H1 (cell line): ENCODE measurements around the gene PTPN2. TPM values are rescaled to one million over a fixed set of nuclear protein-coding genes. Genes with fewer than 3 reads are reported as not detected.

Source experiments
- polyA plus RNA-seq, 7 experiments: library from polyadenylated mRNA; depleted of rRNA in 3 of 7; stranded (reverse) in 5 of 7; unstranded in 2 of 7; fragments of >200 nt in 5 of 7; fragments of 200-250 nt in 2 of 7; gene quantifications; 1 replicate in 5 of 7; 2 replicates in 1 of 7; 4 replicates in 1 of 7; pipeline versions ENCODE4 v1.2.1 to v1.2.3, GENCODE V29; 2011 to 2013; ENCODE audit warnings: missing spikeins in 2 of 7, mixed read lengths in 2 of 7
- small RNA-seq: library from polyadenylated mRNA; stranded (forward); fragments of <200 nt; extraction: miRNeasy Mini kit (QIAGEN cat#:217004); gene quantifications from one replicate; pipeline ENCODE3, GENCODE V24; 2013; ENCODE audit not compliant: insufficient read depth
- total RNA-seq: library from RNA; stranded (reverse); fragmentation: NEBNext Ultra II Directional; extraction: Animal tissue kit (Norgen Biotek cat#: 25700); gene quantifications from 2 replicates; pipeline ENCODE4 v1.2.1, GENCODE V29; 2021

PTPN2 gene
- total and polyA plus RNA-seq, 2 of the 8 experiments (the other 6 are each of a cell fraction or from before 2014, with no cell fraction given), result 16.4 to 54.0 TPM

Small RNA genes lying within 50 kb of the gene (small RNA-seq; reads per million reads assigned to genes)
- gene RF00019, result not detected

Other genes with a start within 250 kb of the PTPN2 start
- gene SPIRE1, start 226.1 kb downstream of the PTPN2 start, total RNA-seq, result 19.0 and 21.5 TPM in 2 replicates
- gene SPIRE1, start 226.1 kb downstream of the PTPN2 start, polyA plus RNA-seq (2011; rRNA removed), result 3.7 and 6.0 TPM in 2 replicates
- gene CEP76, start 181.5 kb downstream of the PTPN2 start, total RNA-seq, result 14.3 and 18.1 TPM in 2 replicates
- gene CEP76, start 181.5 kb downstream of the PTPN2 start, polyA plus RNA-seq (2011; rRNA removed), result 6.7 and 9.0 TPM in 2 replicates
- 76.5 and 79.3 TPM in 2 replicates for gene PSMG2, start 181.2 kb downstream of the PTPN2 start, total RNA-seq
- gene PSMG2, start 181.2 kb downstream of the PTPN2 start, polyA plus RNA-seq (2011; rRNA removed), result 36.3 and 52.9 TPM in 2 replicates
- gene SEH1L, start 63.8 kb upstream of the PTPN2 start, total RNA-seq, result 92.6 and 96.7 TPM in 2 replicates
- gene SEH1L, start 63.8 kb upstream of the PTPN2 start, polyA plus RNA-seq (2011; rRNA removed), result 31.9 and 41.7 TPM in 2 replicates
- gene CEP192, start 107.1 kb upstream of the PTPN2 start, total RNA-seq, result 23.1 and 26.2 TPM in 2 replicates
- 9.3 and 13.4 TPM in 2 replicates for gene CEP192, start 107.1 kb upstream of the PTPN2 start, polyA plus RNA-seq (2011; rRNA removed)